Embryonic facial prominence (tissue), 1 donor: ENCODE results near the gene CLDND2.

ENCODE experiments used
- DNase-seq: peaks from one replicate; pipeline ENCODE4 v3.0.0-alpha.2; 2016; ENCODE audit errors: extremely low spot score

CLDND2 gene

DNA sequence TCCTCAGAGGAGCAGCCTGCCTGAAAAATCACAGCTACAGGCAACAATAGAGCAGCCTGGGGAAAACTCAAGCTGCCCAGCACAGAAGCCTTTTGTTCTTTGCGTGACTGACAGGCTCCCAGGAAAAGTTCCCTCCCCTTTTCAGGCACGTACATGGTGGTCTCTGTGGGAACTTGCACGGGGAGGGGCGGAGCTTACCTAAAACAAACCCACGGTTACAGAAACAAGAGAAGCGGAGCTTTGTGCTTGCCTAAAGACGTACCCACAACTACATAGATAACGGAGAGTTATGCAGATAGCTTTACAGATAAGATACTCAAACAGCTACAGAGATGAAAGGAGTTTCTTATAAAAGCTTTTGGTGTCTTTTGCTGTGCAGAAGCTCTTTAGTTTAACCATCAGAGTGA, 14.1 kb downstream of the CLDND2 start:
- DNase-seq: peak; percentile 22

DNA sequence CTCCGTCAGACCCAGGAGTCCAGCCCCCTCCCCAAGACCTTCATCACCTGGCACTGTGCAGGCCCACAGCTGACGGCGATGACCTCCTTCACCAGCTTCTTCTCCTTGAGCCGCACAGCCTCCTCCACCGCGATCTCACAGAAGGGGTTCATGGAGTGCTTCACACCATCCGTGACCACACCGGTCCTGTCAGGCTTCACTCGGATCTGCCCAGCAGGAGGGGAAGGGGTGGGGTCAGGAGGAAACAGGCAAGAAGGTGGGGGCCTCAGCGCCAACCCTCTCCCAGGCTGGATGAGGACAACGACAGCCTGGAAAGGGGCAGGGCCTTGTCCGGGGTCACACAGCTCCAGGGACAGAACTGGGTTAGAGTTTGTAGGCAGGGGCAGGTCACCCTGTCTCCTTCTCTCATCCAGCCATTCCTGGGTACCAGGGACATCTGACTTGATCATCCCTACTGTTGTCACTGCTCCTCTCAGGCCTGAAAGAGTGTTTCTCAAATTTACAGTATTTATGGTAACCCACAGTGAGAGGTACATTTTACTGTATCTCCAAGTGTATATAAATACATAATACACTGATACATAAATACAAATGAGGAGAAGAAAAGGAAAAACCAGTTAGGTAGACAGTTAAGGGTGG, 14.6 kb downstream of the CLDND2 start:
- DNase-seq: no peak

DNA sequence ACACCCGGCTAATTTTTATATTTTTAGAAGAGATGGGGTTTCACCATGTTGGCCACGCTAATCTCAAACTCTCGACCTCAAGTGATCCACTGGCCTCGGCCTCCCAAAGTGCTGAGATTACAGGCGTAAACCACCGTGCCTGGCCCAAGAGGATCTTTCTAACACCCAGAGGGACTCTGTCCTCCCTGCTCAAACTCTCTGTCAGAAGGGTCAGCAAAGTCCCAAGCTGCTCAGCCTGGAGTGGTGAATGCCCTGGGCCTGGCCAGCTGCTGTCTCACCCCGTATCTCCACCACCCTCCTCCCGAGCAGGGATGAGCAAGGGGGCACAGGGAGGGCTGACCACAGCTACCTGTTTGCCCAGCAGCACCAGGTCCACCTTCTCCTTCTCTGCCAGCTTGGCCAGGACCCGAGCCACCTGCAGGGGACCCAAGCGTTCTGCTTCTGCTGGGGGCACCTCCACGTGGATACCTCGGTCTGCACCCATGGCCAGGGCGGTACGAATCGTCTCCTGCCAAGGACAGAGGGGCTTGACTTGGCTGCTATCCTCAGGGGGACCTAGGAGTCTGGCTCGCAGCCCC, 15.9 kb downstream of the CLDND2 start:
- no peak for DNase-seq

- no peak for DNase-seq
These were observed 17.4 kb downstream of the CLDND2 start for GRCh38 chr19:51351266-51351990.

DNA sequence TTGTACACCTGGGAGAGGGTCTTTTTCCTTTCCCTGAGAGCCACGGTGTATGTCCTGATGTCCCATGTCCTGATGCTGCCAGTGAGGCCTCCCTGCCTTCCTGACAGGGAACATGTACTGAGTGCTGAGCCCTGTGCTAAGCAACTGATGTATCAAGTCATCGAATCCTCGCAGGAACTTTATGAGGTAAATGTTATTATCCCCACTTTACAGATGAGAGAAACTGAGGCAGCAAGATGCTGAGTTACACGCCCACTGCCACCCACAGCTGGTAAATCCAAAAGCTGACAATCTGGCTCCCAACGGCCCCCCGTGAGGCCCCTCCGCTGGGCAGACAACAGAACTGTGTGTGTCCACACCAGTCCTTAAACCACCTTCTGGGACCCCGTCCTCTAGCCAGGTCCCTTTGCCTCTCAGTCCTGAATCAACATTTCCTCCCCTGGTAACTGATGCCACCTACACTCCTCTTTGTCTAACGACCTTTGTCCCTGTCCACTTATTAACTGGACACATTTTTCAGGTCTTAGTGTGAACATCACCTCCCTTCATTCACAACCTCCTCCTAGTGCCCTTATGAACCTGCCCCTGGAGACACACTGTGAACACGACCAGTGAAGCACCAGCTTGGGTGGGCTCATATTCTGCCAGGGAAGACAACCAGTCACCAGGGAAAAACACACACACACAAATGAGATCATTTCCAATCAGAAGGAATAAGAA, 21.4 kb downstream of the CLDND2 start:
- DNase-seq: no peak

- DNase-seq: no peak
These were observed 22.1 kb downstream of the CLDND2 start for GRCh38 chr19:51346742-51347141.

GRCh38 chr19:51345076-51345620, 23.7 kb downstream of the CLDND2 start:
- DNase-seq: no peak

DNA sequence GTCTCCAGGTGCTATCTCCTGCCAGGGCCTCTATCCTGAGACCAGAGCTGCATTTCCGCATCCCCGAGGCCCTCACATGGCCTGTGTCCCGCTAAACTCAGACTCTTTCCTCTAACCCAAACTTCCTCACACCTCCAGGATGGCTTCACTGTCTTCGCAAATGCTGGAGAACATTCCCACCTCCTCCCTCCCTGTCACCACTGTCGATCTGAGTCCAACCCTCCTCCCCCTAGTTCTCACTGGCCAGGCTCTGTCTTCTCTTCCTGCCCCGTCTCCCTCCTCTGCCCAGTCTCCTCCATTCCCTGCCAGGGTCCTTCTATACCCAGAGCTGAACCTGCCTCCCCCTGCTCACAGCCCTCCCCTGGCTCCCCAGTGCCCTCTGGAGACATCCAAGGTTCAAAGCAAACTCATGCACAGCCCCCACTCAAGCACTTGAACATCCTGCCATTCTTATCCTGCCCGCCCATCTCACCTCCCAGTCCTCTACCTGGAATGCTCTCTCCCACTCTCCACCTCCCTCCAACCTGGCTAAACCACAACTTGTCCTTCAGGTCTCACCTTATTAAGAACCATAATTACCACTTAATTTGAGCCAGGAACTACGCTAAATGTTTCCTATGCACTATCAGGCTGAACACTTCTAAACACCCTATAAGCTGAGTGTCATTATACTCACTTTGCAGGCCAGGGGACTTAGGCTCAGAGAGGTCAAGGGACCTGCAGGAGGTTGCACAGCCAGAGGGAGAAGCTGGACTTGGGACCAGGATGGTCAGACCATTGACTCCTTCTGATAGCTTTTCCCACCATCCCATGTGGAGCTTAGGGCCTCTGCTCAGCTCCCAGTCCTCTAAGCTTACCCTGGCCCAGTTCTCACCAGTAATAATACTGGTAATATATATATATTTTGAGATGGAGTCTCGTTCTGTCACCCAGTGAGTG, 25.9 kb downstream of the CLDND2 start:
- no peak for DNase-seq

GRCh38 chr19:51341976-51342580, 26.7 kb downstream of the CLDND2 start, which contains the start of gene VSIG10L:
Gene VSIG10L (minus strand): TSS chr19:51342139. CDS start chr19:51342124, 15 bp downstream.
- no peak for DNase-seq

DNA sequence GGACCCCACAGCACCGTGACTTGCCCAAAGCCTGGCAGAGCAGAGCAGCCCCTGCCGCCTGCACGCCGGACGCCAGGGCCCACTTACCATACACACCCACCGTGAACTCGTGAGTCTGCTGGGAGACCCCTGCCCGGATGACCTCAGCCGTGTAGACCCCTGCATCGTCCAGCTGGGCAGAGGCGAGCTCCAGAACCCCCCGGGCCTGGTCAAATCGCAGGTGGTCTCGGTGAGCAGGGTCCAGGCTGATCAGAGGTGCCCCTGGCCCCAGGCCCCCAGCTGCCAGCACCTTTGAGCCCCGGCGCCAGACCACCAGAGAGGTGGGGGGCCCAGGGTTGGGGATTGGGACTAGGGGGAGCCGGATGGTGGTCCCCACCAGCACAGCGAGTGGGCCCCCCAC, 27.7 kb downstream of the CLDND2 start:
- DNase-seq: no peak

- DNase-seq: peak; percentile 86
These were observed 28.8 kb downstream of the CLDND2 start for GRCh38 chr19:51339687-51340656.

- peak; percentile 29 for DNase-seq
These were observed 29.5 kb downstream of the CLDND2 start for GRCh38 chr19:51339313-51339686.

DNA sequence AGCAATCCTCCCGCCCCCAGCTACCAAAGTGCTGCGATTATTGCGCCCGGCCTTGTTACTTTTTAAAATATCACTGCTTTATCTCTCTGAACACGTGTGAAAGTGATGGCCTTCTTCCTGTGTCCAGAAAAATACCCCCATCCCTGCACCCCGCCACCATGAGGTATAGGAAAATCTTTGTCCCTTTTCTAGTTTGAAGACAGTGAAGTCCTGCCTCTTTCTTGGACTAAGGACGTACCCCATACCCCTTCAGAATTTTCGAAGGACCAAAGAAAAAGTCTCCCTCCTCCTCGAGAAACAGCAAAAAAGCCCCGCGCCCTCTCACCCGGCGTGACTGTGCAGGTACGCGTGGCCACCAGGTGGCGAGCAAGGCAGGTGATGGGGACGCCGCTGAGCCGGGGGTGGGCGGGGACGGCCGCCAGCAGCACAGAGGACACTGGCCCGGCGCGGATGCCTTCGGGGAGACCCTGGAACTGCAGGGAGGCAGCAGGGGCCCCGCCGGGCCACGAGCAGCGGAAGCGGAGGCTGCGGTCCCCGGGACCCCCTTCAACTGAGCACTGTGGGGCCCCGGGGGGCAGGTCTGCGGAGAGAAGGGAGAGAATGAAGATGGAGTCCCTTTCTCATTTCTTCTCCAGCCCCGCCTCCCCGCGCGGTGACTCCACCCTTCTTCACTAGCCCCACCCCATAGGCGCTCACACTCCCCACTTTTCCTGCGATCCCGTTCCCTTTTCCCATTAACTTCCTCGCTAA, 30.1 kb downstream of the CLDND2 start:
- peak; percentile 64 for DNase-seq

GRCh38 chr19:51337861-51338562, 30.8 kb downstream of the CLDND2 start:
- DNase-seq: no peak

DNA sequence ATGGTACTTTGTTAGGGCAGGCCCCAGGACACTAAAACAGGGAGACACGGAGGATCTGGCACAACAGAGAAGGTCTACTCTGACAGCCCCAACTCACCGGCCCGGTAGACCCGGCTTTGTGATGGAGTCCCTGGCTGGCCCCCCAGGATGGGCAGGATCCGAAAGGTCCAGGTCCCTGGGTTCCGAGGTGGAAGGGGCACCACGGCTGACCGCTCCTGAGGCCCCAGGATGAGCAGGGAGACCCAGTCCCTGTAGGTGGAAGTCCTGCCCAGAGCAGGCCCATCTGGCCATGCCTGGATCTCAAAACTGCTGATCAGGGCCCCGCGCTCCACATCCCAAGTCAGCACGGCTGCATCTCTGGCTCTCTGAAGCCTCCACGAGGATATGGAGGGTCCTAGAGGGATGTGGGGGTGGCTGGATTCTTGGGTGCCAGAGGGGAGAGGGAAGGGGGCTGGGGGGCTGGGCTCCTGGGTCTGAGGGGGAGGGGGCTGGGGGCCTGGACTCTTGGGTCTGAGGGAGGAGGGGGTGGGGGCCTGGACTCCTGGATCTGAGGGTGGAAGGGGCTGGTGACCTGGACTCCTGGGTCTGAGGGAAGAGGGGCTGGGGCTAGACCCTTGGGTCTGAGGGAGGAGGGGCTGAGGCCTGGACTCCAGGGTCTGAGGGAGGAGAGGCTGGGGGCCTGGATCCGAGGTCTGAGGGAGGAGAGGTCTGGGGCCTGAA, 31.5 kb downstream of the CLDND2 start:
- DNase-seq: no peak

DNA sequence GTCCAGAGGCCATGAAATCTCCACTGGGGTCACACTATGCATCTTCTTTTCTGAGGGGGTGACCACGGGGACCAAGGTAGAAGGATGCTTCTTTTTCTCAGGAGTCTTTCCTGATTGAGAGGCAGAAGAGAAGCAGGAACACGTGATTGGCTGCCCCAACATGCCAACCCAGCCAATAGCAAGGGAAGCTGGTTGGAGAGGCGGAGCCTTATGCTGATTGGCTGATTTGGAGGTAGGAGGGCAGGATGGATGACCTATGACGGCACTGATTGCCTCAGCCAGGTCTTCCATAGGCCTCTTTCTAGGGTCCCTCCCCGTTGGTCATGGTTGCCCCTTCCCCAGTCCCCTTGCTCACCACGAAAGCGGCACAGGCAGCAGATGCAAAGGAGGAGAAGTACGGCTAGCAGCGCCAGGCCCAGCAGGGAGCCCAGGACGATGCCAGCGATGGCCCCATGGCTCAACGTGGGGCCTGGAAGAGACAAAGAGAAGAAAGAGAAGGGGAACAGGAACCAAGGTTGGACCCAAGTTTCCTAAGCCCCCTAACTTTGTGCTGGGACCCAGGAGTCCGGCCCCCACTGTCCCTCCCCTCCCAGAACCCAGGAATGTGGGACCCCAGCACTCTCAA, 34.9 kb downstream of the CLDND2 start:
- no peak for DNase-seq

- DNase-seq: no peak
These were observed 37.1 kb downstream of the CLDND2 start for GRCh38 chr19:51331716-51332115.
